Mesothelial cell of epicardium (in vitro differentiated cells): ENCODE data around the gene SFRP5. TPM values are rescaled to one million over a fixed set of nuclear protein-coding genes. Genes with fewer than 3 reads are reported as not detected.

Experiments
- DNase-seq, 2 experiments: peaks; one replicate each; pipeline ENCODE4 v3.0.0; 2021; ENCODE audit warnings: low spot score in 2 of 2; ENCODE audit not compliant: unreplicated experiment in 2 of 2
- H3K27ac Mint-ChIP-seq: 2 replicates; pipeline ENCODE4 v1.8.0; 2021; ENCODE audit warnings: mixed read lengths
- H3K27me3 Mint-ChIP-seq: 2 replicates; pipeline ENCODE4 v1.8.0; 2021; ENCODE audit warnings: low read depth, mixed read lengths
- H3K36me3 Mint-ChIP-seq: 2 replicates; pipeline ENCODE4 v1.8.0; 2021; ENCODE audit warnings: mixed read lengths
- H3K4me1 Mint-ChIP-seq: 2 replicates; pipeline ENCODE4 v1.8.0; 2021; ENCODE audit warnings: mixed read lengths
- H3K4me3 Mint-ChIP-seq: 2 replicates; pipeline ENCODE4 v1.8.0; 2021; ENCODE audit warnings: mild to moderate bottlenecking, moderate library complexity, mixed read lengths
- H3K9me3 Mint-ChIP-seq: 2 replicates; pipeline ENCODE4 v1.8.0; 2021; ENCODE audit warnings: mixed read lengths
- CTCF ChIP-seq: fragments of 200-600 bp; sonication (generic); IDR thresholded peaks from one replicate; pipeline ENCODE4 v1.5.0; 2021; ENCODE audit warnings: antibody characterized with exemption; ENCODE audit not compliant: unreplicated experiment
- total RNA-seq: library from RNA; stranded (reverse); gene quantifications from 3 replicates; pipeline ENCODE4 v1.2.1, GENCODE V29; 2021

SFRP5 gene
- total RNA-seq, 1 donor from 2014 or later = 0.69 TPM

DNA sequence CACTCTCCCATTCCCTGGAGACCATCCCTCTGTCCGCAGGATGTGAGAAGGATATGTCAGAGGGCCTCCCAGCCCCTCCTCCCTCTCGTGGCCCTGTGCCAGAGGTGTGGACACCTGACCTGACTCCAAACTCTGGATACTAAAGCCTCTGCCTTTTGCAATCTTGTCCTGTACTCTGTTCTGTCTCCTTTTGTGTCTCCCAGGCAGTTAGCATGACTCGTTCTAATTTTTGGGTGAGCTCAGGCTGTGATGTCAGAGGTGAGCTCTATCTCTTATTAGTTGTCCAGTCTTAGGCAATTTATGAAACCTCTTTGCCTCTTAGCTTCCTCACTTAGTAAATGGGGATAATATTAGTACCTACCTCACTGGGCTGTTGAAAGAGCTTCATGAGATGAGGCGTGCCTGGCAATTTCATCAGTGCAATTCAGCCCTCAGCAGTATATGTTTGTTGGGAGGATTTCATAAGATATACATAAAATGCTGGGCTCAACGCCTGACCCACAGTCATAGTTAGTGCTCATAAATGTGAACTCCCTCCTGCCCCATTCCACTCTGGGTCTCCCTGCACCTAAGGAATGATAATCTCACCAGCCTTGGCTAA, 47.4 kb downstream of the SFRP5 start:
- no peak for DNase-seq
- TF ChIP-seq CTCF = no peak
- Mint-ChIP-seq H3K4me3 (no peak overlapping the region), H3K27ac (no peak overlapping the region), H3K27me3 (no peaks in the 10 kb centered on the region), H3K36me3 (peaks cover 10% of the 10 kb centered on the region), H3K9me3 (no peaks in the 10 kb centered on the region), H3K4me1 (peaks cover 4% of the 10 kb centered on the region)

- DNase-seq = no peak
- H3K9me3 Mint-ChIP-seq = no peaks in the 10 kb centered on the region
- peaks cover 12% of the 10 kb centered on the region for H3K36me3 Mint-ChIP-seq
- no peak overlapping the region for H3K4me3 Mint-ChIP-seq
- TF ChIP-seq CTCF = no peak
- H3K4me1 Mint-ChIP-seq = peaks cover 18% of the 10 kb centered on the region
- H3K27me3 Mint-ChIP-seq = no peaks in the 10 kb centered on the region
- no peak overlapping the region for H3K27ac Mint-ChIP-seq
Measured at GRCh38 chr10:97723001-97723400, 48.8 kb downstream of the SFRP5 start.

GRCh38 chr10:97721871-97722780, 49.7 kb downstream of the SFRP5 start:
- no peak for DNase-seq
- H3K4me1 Mint-ChIP-seq = peaks cover 27% of the 10 kb centered on the region
- no peaks in the 10 kb centered on the region for H3K27me3 Mint-ChIP-seq
- no peak overlapping the region for H3K4me3 Mint-ChIP-seq
- peaks cover 18% of the 10 kb centered on the region for H3K36me3 Mint-ChIP-seq
- H3K27ac Mint-ChIP-seq = no peak overlapping the region
- TF ChIP-seq CTCF = no peak
- no peaks in the 10 kb centered on the region for H3K9me3 Mint-ChIP-seq

- H3K36me3 Mint-ChIP-seq = peaks cover 21% of the 10 kb centered on the region
- no peak for TF ChIP-seq CTCF
- no peak for DNase-seq
- peaks cover 47% of the 10 kb centered on the region for H3K4me1 Mint-ChIP-seq
- no peaks in the 10 kb centered on the region for H3K9me3 Mint-ChIP-seq
- H3K27me3 Mint-ChIP-seq = no peaks in the 10 kb centered on the region
- H3K4me3 Mint-ChIP-seq = no peak overlapping the region
- peak overlapping the region; percentile 76 for H3K27ac Mint-ChIP-seq
Measured at GRCh38 chr10:97719602-97720001, 52.2 kb downstream of the SFRP5 start.

- H3K4me1 Mint-ChIP-seq = peaks cover 49% of the 10 kb centered on the region
- no peak for TF ChIP-seq CTCF
- H3K36me3 Mint-ChIP-seq = peaks cover 21% of the 10 kb centered on the region
- no peaks in the 10 kb centered on the region for H3K9me3 Mint-ChIP-seq
- H3K4me3 Mint-ChIP-seq = no peak overlapping the region
- no peaks in the 10 kb centered on the region for H3K27me3 Mint-ChIP-seq
- peak overlapping the region; percentile 74 for H3K27ac Mint-ChIP-seq
- DNase-seq = no peak
Measured at GRCh38 chr10:97718659-97719142, 53.1 kb downstream of the SFRP5 start.
